Iris pigment epithelial cell (primary cell): ENCODE measurements around the gene SIPA1.
"Not testable (repeated sequence)": the region's sequence is repeated elsewhere in the genome, so short reads cannot be mapped to it uniquely, and the experiment has no call there.

Source experiments
- DNase-seq: peaks from one replicate; pipeline ENCODE4 v3.0.0-alpha.2; 2011; ENCODE audit warnings: low read depth

Gene SIPA1

DNA sequence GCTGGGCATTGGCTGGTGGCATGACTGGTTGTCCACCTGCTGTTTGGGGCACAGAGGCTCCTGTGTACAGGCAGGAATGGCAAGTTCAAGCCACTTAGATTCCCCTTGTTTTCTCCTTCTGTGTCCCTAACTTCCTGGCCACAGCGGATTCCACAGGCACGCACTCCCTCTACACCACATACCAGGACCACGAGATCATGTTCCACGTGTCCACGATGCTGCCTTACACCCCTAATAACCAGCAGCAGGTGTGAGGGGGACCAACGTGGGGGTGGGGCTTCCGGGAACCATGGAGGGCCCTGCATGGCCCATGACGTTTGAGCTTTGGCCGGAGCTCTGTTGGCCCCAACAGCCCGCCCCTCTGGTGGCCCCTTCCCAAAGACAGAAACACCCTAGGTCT is 7.8 kb downstream of the SIPA1 start:
- peak; percentile 54 for DNase-seq

DNA sequence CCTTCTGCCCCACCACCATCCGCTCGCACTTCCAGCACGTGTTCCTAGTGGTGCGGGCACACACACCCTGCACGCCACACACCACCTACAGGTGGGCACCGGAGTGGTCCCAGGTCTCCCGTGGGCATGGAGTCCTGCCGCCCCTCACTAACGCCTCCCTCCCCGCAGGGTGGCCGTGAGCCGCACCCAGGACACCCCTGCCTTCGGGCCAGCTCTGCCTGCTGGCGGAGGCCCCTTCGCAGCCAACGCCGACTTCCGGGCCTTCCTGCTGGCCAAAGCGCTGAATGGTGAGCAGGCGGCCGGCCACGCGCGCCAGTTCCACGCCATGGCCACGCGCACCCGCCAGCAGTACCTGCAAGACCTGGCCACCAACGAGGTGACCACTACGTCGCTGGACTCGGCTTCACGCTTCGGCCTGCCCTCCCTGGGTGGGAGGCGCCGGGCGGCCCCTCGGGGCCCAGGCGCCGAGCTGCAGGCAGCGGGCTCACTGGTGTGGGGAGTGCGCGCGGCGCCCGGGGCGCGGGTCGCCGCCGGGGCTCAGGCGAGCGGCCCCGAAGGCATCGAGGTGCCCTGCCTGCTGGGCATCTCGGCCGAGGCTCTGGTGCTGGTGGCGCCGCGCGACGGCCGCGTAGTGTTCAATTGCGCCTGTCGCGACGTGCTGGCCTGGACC is 8.5 kb downstream of the SIPA1 start:
- DNase-seq: no peak

DNA sequence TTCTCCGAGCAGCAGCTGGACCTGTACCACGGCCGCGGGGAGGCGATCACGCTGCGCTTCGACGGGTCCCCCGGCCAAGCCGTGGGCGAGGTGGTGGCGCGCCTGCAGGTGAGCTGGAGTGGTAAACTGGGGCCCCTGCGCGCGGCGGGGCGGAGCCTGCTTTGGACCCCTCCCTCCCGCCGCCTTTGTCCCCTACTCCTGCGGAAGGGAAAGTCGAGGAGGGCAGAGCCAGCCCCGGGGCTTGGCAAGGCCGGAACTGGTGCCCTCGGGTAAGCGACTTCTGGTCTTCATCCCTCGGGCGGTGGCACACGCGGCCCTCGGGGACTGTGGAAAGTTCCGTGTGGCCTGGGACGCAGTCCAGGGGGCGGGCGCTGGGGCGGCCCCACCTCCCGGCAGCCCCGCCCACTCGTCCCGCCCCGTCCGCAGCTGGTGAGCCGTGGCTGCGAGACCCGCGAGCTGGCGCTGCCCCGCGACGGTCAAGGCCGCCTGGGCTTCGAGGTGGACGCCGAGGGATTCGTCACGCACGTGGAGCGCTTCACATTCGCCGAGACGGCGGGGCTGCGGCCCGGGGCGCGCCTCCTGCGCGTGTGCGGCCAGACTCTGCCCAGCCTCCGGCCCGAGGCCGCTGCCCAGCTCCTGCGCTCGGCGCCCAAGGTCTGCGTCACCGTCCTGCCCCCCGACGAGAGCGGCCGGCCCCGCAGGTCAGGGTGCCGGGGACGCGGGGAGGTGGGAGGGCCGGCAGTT is 9.2 kb downstream of the SIPA1 start:
- peak; percentile 49 for DNase-seq

DNA sequence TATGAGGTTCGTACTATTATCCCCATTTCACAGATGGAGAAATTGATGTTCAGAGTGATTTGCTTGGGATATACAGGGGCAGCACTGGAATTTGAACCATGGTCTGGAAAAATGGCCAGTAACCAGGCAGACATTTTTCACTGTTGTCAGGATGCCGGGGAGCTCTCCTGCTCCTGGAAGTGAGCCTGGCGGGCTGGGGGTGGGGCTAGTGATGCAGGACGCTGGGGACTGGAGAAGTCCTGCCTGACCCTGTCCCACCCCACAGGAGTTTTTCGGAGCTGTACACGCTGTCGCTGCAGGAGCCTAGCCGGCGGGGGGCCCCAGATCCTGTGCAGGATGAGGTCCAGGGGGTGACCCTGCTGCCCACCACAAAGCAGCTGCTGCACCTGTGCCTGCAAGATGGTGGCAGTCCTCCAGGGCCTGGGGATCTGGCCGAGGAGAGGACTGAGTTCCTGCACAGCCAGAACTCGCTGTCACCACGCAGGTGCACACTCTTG is 11.1 kb downstream of the SIPA1 start:
- no peak for DNase-seq

DNA sequence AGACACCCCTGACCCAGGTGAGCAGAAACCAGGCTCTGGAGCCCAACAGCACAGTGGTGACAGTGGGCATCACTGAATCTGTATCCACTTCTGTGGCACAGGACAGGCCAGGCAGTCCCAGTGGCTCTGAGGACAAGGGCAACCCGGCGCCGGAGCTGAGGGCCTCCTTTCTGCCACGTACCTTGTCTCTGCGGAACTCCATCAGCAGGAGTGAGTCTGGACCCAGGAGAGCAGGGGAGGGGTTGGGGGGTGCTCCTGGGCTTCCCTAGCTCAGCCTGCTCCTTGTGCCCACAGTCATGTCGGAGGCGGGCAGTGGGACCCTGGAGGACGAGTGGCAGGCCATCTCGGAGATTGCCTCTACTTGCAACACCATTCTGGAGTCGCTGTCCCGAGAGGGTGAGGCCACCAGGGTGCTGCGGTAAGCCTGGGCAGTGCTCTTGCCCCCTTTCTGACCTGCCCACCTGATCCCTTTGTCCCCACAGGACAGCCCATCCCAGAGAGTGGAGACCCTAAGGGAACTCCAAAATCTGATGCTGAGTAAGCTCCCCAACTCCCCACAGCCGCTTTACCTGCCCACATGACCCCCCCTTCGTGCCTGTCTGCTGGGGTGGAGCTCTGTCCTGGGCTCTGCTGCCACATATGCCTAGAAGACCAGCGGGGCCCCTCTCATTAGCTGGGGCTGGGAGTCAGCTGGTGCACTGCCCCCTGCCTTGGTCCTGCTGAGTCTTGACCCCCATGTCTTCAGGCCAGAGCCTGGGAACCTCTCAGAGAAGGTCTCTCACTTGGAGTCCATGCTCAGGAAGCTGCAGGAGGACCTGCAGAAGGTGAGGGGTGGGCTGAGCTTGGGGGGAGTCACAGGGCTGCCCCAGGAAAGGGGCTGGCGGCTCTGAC is 12.0 kb downstream of the SIPA1 start:
- no peak for DNase-seq

DNA sequence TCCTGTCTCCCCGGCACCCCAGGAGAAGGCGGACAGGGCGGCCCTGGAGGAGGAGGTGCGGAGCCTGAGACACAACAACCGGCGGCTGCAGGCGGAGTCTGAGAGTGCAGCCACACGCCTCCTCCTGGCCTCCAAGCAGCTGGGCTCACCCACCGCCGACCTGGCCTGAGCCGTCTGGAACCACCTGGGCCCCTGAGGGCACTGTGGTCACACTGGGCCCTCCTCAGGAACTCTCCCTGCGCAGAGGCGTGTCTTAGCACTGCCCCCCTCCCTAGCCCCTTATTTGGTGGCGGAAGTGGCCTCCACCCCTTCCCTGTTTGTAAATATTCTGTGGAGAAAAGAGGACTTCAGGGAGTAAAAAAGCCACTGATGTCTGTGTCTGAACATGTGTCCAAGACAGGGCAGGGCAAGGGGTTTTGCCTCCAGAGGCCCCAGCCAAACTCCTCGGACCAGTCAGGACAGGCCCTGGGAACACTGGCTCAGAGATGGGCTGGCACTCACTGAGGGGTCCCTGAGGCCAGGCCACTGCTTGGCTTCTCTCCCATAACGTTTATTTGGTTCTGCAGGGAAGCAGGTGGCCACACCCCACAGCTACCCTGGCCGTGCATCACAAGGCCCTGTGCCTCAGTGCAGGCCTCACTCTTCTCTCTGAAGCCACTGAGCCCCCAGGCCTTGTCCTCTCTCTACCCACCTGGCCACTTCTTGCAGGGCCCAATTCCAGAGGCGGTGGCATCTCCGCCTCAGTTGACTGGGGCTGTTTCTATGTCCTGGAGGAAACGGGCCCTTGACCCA is 12.8 kb downstream of the SIPA1 start:
- no peak for DNase-seq

DNA sequence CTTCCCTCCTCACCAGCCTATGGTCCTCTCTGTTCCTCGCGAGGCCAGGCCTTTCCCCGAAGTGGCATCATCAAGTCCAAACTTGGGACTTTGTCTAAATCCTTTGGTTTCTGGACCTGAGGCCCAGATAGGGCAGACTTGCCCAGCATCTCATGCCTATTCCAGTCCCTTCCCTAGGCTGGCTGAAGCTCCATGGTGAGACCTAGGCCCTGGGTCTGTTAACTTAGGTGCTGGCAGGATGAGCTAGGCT is 13.4 kb downstream of the SIPA1 start:
- no peak for DNase-seq

DNA sequence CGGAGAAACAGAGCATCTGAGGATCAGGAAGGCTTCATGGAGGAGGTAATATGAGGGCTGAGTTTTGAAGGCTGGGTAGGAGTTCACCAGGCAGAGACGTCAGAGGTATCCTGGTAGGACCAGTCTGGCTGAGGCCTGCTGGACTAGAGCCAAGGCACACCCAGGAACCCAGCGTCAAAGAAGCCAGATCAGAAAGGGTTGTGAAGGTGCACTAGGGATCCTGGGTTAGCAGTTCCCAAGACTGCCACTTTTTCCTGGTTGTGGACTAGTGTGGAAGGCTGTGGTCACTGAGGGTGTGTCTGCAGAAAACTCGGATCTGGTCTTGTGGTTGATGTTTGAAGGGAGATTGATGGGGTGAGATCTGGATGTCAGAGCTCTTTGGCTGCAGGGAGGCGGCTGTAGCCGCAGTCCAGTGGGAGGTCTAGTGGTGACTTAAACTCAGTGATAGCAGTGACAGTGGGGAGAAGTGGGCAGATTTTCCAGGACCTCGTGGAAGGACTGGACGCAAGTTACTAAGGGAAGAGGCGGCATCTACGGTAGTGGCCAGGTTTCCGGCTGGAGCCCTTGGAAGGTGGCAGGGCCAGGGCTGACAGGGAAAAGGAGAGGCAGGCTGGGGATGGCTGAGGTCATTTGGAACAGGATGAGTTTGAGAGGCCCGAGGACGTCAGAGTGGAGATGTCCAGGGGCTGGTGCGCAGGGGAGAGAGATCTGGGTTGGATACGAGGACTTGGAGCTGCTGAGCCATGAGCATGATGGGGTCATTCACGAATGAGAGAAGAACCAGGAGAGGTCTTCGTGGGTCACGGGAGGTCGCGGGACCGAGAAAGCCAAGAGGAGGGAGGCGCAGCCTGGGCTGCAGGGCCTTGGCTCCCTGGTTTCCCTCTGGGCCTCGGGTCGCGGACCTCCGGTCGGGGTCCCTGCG is 13.9 kb downstream of the SIPA1 start:
- DNase-seq: peak; percentile 27

DNA sequence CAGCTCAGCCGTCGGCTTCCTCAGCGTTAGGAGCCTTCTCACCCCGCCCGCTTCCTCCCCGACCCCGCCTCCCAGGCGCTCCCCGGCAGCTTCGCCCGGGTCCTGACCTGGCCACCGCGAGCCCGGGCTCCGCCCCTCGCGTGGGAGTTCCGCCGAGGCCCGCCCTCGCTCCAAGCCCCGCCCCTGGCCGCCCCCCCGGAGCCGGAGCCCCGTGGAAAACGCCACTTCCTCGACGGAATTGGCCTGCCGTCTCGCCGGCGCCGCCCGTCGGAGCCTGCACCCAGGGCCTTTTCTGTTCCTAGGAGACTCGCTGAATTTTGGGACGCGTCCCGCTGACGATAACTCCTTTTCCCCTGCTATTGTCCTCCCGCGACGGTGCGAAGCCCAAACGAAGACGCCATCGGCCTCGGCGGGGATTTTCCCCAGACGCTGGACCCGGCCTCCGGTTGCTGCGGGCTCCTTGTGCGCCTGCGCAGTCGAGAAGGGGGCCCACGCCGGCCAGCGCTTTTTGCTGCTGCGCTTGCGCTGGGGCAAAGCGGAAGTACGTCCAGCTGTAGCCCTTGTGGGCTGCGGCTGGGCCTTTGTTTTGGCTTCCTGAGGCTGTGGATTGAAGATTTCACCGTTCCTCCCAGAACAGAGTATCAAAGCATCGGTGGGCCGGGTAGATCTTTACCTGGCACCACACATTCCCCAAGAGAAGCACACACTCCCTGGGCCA is 14.8 kb downstream of the SIPA1 start:
- peak; percentile 92 for DNase-seq

DNA sequence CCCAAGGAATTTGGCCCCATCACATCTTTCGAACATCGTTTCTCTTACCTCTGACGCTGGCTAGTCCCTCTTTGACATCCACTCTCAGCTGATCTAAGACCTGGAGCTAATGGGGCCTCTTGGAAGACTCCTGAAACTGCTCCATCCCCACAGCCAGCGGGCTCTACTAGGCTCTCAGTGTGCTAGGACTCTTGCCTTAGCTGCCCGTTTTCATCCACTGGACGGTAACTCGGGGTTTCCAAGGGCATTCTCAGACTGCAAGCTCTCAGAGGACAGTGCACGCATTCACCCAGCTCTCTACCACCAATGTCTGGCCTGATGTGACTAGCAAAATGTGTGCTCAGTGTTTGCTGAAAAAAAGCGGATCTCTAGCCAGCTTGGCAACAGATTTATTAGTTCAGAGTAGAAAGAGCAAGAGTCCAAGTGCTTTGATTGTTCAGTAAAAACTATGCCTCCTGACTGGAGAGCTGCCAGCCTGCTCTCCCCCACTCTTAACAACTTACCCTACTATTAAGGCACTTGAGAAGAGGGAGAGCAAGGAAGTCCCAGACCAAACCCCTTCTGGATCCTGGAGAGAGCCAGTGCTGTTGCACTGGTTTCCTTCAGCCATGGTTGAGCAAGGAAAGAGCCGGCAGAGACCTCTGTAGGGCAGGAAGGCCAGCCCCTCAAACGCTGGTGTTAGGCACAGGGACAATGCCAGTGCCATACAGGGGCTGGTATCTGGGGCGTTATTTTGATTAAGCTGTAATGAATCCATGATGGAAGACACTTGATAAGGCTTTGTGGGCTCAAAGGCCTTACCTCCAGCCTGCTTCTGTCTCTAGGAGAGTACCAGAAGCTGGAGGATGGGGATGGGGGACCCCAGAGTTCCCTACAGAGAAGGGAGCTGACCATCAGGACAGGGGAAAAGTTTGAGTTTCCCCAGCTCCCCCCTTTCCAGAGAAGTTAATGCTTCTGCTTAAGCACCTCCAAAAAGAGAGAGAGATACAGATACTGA is 15.6 kb downstream of the SIPA1 start:
- DNase-seq: no peak

DNA sequence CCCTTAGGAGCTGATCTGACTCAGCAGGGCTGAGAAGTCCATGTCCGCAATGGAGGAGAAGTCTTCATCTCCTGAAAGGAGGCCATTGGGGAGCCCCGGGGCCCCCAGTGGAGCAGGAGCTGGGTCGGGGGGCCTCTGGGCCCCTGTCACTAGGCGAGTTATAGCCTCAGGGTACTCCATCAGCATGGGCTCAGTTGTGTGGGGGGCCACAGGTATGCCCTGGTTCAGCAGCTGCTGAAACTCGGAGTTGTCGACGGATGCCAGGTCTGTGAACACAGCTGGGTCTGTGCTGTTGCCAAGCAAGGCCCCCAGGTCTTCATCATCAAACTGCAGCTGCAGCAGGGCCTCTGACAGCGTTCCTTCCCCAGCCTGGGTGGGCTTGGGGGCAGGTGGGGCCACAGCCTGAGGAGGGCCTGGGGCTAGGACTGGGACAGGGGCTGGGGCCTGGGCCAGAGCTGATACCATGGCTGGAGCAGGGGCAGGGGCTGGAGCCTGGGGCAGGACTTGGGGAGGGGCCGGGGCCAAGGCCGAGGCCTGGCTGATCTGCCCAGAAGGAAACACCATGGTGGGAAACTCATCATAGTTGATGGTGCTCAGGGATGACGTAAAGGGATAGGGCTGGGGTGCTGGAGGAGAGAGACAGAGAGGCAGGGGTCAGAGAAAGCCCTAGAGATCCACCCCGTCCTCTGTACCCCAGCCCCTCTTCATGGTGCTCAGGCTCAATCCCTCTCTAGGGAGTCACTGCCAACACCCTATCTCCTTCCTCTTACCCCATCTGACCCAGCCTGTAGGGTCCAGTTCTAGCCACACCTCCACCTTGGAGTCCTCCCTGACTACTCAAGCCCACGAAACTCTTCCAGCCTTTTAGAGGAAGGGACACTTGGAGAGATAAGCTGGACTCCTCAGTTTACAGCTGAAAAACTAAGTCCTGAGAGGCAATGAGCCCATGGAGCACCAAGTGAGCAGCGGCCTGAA is 16.8 kb downstream of the SIPA1 start:
- no peak for DNase-seq

DNA sequence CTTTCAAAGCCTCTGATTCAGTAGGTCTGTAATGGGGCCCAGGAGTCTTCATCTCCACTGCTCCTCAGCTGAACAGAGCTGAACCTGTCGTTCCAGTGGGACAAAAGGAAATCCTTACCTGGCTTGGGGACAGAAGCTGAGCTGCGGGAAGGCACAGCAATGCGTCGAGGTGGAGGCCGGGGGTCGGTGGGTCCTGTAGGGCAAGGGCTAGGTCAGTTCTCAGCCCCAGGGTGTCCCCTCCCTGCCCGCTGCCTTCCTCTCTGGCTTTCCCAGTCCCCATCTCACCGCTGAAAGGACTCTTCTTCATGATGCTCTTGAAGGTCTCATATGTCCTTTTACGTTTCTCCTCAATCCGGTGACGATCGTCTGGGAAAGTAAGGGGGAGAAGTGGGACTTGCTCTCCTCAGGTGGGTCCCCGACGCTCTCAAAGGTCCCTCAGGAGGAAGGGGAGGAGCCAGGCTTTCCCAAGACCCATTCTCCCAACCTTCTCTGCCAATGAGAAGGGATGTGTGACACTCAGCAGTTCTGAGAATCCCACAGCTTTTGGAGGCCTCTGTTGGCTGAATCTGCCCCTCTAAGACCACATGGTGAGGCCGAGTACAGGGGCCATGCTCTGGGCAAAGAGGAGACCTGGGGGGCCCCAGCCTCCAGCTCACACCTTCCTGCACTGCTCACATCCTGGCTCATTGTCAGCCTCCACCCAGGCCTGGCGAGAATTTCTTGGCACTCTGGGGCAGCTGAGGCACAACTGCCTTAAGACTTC is 17.9 kb downstream of the SIPA1 start:
- no peak for DNase-seq

DNA sequence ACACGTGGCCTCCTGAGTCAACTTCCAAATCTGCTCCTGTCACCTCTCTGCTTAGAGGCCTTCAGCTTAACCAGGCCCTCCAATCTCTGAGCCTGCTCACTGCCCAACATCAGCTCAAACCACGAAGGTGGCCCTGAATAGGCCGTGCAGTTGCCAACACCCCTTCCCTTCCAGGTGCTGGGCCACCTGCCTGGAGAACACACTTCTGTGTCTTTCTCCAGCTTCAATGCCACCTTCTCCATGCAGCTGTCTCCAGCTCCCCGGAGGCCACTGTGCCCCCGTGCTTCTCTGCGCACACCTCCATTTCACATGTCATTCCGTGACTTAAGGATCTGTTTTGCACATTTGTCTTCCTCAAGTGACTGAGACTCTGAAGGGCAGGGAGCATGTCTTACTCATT is 19.5 kb downstream of the SIPA1 start:
- no peak for DNase-seq

DNA sequence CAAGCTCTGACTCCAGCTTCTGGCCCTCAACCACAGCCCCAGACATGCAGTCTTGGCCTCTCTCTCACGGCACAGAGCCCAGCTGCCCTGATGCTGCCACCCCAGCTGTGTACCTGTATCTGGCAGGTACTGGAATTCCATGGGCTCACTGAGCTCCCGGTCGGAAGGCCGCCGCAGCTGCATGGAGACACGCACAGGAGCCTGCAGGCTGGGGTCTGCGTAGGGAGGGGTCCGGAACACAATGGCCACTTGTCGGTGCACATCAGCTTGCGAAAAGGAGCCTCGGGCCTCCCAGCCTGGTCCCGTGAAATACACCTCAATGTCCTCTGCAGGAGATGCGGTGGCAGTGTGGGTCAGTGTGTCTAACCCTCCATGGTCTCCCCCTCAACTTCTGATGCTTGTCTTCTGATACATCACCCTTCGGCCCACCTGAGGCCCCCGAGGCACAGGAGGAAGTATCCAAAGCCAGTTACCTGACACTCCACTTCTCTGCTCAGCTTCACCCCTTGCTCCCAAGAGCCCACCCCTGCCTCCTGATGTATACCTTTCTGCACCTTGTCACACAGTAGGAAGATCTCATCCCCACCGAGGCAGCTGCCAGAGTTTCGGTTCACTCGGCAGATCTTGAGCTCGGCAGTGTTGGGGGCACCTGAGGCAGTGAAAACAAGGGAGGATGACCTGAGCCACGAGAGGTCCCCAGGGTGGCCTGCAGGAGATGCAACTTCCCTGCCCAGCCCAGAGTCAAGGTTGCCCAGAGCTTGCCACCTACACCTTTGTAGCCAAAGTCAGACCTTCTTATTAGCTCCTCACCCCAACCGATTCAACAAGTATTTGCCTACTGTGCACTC is 20.5 kb downstream of the SIPA1 start:
- DNase-seq: no peak

DNA sequence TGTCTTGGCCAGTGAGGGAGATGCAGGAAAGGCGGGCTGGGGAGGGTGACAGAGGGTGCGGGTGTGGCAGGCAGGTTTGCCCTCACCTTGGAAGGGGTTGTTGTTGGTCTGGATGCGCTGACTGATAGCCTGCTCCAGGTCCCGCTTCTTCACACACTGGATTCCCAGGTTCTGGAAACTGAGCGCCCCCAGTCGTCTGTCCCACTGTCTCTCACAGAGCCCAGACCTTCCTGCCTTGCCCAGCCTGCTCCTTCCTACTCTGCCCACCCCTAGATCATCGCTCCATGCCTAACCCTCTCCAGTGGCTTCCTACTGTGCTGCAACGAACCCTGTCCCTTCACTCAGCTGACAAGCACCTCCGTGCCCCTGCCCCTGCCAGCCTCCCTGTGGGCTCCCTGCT is 22.1 kb downstream of the SIPA1 start:
- no peak for DNase-seq

DNA sequence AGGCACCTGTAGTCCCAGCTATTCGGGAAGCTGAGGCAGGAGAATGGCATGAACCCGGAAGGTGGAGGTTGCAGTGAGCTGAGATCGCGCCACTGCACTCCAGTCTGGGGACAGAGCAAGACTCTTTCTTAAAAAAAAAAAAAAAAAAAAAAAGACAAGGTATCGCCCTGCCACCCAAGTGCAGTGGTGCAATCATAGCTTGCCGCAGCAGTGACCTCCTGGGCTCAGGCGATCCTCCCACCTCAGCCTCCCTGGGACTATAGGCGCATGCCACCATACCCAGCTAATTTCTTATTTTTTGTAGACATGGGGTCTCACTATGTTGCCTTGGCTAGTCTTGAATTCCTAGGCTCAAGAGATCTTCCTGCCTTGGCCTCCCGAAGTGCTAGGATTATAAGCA is 23.0 kb downstream of the SIPA1 start:
- not testable (repeated sequence) for DNase-seq
